ENCODE data around the gene PCDH1. TPM values are rescaled to one million over a fixed set of nuclear protein-coding genes. Genes with fewer than 3 reads are reported as not detected.

The PCDH1 gene
- total RNA-seq, 1 donor from 2014 or later, result 5.4 TPM

DNA sequence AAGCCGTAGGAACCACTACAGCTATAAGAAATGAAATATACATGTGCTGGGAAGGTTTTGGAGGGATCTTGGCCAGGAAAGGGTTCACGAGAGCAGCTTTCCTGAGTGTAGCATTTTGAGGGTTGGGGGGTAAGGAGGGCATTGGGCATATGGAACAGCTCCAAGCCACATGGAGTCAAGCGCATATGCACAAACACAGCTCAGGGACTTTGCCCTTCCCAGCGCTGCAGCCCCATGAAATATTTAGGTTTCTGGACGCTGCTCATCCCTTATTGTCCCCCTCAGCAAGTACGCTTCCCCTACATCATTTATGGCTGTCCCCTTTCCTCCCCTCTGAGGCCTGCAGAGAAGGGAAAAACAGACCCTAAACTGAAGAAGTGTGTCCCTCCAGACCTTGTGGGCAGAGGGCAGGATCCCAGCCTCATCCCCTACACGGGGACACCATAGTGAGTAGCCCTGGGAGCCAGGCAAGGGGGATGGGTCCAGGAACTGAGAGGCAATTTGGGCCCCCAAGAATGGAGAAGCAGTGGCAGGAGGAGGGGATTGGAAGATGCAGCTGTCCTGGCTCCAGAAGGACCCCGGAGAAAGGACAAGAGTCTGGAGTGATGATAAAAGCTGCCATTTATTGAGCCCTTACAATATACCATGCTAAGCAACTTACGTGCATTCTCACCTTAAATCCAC, 33.7 kb downstream of the PCDH1 start:
- H3K4me3 Mint-ChIP-seq, result no peak overlapping the region
- TF ChIP-seq, protein P1, sequence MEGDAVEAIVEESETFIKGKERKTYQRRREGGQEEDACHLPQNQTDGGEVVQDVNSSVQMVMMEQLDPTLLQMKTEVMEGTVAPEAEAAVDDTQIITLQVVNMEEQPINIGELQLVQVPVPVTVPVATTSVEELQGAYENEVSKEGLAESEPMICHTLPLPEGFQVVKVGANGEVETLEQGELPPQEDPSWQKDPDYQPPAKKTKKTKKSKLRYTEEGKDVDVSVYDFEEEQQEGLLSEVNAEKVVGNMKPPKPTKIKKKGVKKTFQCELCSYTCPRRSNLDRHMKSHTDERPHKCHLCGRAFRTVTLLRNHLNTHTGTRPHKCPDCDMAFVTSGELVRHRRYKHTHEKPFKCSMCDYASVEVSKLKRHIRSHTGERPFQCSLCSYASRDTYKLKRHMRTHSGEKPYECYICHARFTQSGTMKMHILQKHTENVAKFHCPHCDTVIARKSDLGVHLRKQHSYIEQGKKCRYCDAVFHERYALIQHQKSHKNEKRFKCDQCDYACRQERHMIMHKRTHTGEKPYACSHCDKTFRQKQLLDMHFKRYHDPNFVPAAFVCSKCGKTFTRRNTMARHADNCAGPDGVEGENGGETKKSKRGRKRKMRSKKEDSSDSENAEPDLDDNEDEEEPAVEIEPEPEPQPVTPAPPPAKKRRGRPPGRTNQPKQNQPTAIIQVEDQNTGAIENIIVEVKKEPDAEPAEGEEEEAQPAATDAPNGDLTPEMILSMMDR (IDR thresholded peaks at IDR 0.05; ENCODE audit: unreplicated experiment), result no peak

DNA sequence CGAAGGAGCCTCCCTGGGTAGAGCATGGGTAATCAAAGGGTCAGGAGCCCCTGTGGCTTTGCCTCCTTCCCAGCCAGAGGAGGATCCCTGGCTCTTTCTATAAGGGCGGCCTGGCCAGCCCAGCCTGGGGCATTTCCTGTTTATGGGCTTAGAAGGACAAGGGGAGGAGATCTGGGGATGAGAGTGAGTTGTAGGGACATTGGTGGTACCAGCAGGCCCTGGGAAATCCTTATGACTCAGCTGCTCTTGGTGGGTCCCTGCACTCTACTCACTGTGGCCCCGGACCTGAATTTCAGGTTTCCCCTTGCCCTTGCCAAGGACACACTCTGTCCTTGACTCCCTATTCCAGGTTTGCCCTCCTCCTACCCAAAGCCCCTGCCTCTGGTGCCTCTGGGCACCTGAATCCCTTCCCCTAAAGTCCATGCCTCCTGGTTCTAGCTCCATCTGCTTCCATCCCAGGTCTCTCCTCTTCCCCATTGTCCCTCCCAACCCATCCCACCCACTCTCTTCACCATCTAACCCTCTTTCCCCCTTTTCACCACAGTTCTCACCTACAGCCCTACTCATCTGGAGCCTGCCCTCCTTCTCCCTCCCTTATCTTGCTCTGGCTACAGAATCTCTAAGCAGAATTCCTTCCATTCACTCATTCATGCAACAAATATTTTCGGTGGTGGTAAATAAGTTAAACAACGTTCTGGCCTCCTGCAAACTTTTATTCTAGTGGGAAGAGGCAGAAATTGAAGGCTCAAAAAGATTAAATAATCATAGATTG, 34.9 kb downstream of the PCDH1 start:
- Mint-ChIP-seq H3K36me3 (no peaks in the 10 kb centered on the region), H3K4me1 (peaks cover 26% of the 10 kb centered on the region), H3K27me3 (ENCODE audit: low read depth) (peaks cover 4% of the 10 kb centered on the region), H3K4me3 (no peak overlapping the region), H3K27ac (no peak overlapping the region), H3K9me3 (no peaks in the 10 kb centered on the region)
- TF ChIP-seq, protein P1 (IDR thresholded peaks at IDR 0.05; ENCODE audit: unreplicated experiment), result no peak
- no peak for DNase-seq (ENCODE audit: low spot score in 2 of 2, unreplicated experiment in 2 of 2)

More for the DNA sequence above, 33.7 kb downstream of the PCDH1 start:
- Mint-ChIP-seq H3K36me3 (no peaks in the 10 kb centered on the region), H3K4me1 (peaks cover 29% of the 10 kb centered on the region), H3K9me3 (no peaks in the 10 kb centered on the region), H3K27me3 (ENCODE audit: low read depth) (no peaks in the 10 kb centered on the region), H3K27ac (no peak overlapping the region)
- DNase-seq (ENCODE audit: low spot score in 2 of 2, unreplicated experiment in 2 of 2), result no peak

DNA sequence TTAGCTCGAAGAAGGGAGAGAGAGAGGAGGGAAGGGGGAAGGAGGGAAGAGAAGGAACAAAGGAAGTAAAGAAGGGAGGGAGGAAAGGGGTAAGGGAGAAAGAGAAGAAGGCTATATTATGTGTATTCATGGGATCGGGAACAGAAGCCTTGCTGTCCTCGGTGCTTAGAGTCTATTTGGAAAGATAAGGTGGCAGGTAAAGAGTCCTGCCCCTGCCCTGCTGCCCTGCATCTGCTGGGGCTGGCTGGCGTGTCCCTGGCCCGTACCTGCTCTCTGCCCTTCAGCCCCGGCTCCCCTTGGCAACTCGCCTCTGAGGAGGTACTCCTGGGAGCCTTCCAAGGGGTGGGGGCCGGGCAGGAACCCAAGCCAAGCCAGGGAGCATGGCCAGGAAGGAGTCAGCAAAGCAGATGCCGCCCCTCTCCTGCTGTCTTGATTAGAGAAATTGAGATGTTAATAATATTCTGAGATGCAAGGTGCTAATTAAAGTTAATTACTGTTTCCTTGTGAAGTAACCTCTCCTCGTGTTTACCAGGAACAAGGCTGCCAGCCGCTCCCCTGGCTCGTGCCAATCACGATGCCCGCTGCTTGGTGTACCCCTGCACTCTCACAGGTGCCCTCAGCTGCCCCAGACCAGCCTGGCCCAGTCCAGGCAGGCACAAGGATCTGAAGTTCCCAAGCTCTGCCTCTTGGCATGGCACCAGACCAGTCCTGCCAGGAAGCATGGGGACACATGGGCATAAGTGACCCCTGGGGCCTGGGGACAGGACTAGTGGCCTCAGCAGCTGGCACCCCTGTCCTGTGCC, 36.6 kb downstream of the PCDH1 start:
- no peaks in the 10 kb centered on the region for H3K9me3 Mint-ChIP-seq
- peaks cover 9% of the 10 kb centered on the region for H3K27me3 Mint-ChIP-seq (ENCODE audit: low read depth)
- peaks cover 35% of the 10 kb centered on the region for H3K4me1 Mint-ChIP-seq
- TF ChIP-seq, protein P1 (IDR thresholded peaks at IDR 0.05; ENCODE audit: unreplicated experiment), result no peak
- H3K36me3 Mint-ChIP-seq, result no peaks in the 10 kb centered on the region
- no peak for DNase-seq (ENCODE audit: low spot score in 2 of 2, unreplicated experiment in 2 of 2)
- no peak overlapping the region for H3K4me3 Mint-ChIP-seq
- no peak overlapping the region for H3K27ac Mint-ChIP-seq

DNA sequence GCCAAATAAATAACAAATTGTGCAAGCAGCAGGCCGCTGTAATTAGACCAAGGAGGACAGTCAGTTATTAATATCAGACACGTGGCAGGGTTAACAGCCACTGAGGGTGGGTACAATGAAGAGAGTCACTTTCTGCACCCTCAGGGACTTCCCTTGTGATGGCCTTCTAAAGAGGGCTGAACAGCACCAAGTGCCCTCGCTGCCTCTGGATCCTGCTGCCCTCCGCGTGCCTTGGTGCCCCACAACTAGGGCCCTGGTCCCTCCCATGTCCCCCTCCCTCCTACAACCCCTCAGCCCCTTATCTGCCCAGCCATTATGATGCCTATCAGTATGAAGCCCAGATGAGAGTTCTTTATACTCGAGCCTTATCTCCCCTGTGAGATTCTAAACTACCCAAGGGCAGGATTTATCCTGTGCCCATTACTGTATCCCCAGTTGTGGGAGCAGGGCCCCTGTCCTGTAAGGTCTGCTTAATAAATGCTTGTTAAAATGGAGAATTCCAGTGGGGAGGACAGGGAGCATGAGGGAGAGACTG, 37.3 kb downstream of the PCDH1 start:
- Mint-ChIP-seq H3K27ac (no peak overlapping the region), H3K4me3 (no peak overlapping the region), H3K27me3 (ENCODE audit: low read depth) (peaks cover 9% of the 10 kb centered on the region), H3K4me1 (peaks cover 39% of the 10 kb centered on the region), H3K36me3 (no peaks in the 10 kb centered on the region), H3K9me3 (no peaks in the 10 kb centered on the region)
- TF ChIP-seq, protein P1 (IDR thresholded peaks at IDR 0.05; ENCODE audit: unreplicated experiment), result no peak
- no peak for DNase-seq (ENCODE audit: low spot score in 2 of 2, unreplicated experiment in 2 of 2)

DNA sequence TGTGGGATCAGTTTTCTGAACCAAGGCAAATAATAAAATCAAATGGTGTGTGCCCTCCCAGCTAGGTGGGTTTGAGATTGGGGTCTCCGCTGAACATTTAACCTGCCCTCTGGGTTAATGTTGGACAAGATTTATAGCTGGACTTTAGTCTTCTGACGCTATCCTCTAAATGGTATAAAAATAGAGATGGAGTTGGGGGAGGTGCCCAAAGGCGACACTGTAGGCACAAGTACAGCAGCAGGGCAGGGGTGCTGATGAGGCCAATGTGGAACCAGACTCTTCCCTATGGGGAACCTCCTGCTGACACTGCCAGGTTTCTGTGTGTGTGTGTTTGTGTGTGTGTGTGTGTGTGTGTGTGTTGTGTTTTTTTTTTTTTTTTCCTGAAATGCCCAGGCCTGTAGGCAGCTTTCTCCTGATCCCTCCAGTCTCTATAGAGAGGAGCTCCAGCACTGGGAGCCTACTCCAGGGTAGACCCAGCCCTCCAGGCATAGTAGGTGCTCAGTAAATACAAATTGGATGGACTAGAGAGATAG, 37.9 kb downstream of the PCDH1 start:
- no peak overlapping the region for H3K4me3 Mint-ChIP-seq
- no peaks in the 10 kb centered on the region for H3K9me3 Mint-ChIP-seq
- peaks cover 9% of the 10 kb centered on the region for H3K27me3 Mint-ChIP-seq (ENCODE audit: low read depth)
- peaks cover 39% of the 10 kb centered on the region for H3K4me1 Mint-ChIP-seq
- DNase-seq (ENCODE audit: low spot score in 2 of 2, unreplicated experiment in 2 of 2), result no peak
- TF ChIP-seq, protein P1 (IDR thresholded peaks at IDR 0.05; ENCODE audit: unreplicated experiment), result no peak
- H3K36me3 Mint-ChIP-seq, result no peaks in the 10 kb centered on the region
- no peak overlapping the region for H3K27ac Mint-ChIP-seq

All from mesothelial cell of epicardium (in vitro differentiated cells).